Measurements from ENCODE around the gene NIPAL3.
"Not testable (repeated sequence)": the region's sequence is repeated elsewhere in the genome, so short reads cannot be mapped to it uniquely, and the experiment has no call there.

Gene NIPAL3

DNA sequence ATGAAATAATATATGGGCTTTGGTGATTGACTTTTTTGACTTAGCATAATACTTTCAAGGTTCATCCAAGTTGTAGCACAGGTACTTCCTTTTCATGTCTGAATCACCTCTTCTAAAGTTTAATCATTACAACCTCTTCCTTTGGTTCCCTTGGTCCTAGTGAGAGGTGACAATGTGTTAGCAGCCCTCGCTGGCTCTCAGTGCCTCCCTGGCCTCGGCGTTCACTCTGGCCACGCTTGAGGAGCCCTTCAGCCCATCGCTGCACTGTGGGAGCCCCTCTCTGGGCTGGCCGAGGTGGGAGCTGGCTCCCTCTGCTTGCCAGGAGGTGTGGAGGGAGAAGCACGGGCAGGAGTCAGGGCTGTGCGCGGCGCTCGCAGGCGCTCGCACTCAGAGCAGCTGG, 74.1 kb downstream of the NIPAL3 start:
- DNase-seq (ENCODE audit: low read depth, low spot score): no peak

DNA sequence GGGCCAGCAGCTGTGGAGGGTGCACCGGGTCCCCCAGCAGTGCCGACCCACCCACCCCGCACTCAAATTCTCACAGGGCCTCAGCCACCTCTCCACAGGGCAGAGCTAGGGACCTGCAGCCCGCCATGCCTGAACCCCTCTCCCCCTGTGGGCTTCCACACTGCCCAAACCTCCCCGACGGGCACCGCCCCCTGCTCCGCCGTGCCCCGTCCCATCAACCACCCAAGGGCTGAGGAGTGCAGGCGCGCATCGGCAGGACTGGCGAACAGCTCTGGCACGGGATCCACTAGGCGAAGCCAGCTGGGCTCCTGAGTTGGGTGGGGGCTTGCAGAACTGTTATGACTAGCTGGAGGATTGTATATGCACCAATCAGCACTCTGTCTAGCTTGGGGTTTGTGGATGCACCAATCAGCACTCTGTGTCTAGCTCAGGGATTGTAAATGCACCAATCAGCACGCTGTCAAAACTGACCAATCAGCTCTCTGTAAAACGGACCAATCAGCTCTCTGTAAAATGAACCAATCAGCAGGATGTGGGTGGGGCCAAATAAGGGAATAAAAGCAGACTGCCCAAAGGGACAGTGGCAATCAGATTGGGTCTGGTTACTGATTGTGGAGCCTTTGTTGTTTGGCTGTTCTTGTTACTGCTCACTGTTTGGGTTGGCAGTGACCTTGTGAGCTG, 74.6 kb downstream of the NIPAL3 start:
- DNase-seq (ENCODE audit: low read depth, low spot score): no peak

DNA sequence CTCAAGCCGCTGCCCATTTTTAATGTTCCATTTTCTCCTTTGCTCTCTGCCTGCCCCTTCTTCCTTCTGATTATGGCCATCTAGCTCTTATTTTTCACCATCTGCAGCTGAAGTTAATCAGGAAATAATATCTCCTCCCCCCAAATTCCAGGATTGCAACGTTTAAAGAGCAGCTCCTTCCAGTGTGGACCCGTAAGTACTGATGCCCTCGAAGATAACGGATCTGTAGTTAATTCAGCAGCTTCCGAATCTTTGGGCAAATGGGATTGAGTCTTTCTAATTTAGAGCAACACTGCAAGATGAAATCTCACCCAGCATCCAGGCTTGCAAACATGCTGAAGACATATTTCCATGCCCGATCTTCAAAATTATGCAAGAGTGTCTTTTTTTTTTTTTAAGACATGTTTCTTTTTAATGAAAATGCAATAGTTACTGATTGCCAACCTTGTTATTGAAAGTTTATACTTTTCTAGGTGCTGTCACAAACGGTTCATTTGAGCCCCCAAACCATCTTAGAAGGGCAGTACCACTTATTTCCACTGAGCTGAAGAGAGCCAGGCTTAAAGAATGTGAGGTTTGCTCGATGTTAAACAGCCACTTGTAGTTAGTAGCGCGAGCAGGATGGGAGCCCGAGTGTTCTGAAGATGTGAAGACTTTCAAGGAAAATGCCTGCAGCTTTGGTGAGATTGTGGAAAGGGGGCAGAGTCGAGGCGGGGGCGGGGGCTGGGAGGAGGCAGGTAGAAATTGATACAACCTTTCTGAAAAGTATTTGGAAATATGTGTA, 76.2 kb downstream of the NIPAL3 start:
- no peak for DNase-seq (ENCODE audit: low read depth, low spot score)

DNA sequence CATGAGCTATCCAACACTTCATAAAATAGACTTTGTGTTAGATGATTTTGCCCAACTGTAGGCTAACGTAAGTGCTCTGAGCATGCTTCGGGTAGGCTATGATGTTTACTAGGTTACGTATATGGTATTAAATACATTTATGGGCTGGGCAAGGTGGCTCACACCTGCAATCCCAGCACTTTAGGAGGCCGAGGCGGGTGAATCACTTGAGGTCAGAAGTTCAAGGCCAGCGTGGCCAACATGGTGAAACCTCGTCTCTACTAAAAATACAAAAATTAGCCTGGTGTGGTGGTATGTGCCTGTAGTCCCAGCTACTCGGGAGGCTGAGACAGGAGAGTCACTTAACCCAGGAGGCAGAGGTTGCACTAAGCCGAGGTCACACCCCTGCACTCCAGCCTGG, 77.3 kb downstream of the NIPAL3 start:
- not testable (repeated sequence) for DNase-seq (ENCODE audit: low read depth, low spot score)

DNA sequence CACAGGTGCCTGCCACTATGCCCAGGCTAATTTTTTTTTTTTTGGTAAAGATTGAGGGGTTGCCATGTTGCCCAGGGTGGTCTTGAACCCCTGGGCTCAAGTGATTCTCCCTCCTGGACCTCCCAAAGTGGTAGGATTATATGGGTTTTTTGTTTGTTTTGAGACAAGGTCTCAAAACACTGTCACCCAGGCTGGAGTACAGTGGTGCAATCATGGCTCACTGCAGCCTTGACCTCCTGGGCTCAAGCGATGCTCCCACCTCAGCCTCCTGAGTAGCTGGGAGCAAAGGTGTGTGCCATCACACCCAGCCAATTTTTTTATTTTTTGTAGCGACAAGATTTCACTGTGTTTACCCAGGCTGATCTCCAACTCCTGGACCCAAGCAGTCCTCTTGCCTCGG, 78.2 kb downstream of the NIPAL3 start:
- no peak for DNase-seq (ENCODE audit: low read depth, low spot score)

DNA sequence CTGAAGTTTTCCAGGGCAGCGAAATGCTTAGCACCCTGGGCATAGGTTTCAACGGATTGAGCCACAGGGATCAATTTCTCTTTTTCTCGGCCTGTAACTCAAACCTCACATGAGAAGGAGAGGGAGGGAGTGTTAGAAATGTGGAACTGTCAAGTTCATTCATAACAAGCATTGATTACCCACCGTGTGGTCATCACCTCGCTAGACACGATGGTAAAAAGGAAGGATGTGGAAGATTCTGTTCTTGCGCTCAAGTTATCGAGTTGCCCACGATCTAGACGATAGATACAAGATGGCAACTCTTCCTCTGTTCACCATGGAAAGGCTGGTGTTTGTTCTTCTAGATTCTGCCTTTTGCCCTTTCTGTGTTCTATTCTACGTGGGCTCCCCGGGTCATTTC, 83.0 kb downstream of the NIPAL3 start:
- no peak for DNase-seq (ENCODE audit: low read depth, low spot score)

DNA sequence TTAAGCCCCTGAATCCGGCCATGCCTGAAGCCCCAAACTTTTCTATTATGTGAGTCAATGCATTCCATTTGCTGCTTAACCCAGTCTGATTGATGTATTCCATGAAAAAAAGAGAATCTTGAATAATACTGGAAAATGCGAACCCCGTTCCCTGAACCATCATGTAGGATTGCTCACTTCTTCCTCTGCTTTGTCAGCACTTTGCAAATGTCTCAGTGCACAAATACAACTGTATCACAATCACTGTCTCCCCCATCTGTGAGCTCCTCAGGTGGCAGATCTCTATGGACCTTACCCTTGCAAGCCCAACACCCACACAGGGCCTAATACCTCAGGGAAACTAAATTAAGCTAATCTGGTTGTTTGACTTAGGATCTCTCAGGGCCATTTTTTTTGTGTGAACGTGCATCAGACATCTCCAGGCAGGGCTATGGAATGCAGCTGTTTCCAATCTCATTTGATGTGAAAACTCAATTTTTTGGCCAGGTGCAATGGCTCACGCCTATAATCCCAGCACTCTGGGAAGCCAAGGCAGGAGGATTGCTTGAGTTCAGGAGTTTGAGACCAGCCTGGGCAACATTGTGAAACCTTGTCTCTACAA, 84.9 kb downstream of the NIPAL3 start:
- no peak for DNase-seq (ENCODE audit: low read depth, low spot score)

DNA sequence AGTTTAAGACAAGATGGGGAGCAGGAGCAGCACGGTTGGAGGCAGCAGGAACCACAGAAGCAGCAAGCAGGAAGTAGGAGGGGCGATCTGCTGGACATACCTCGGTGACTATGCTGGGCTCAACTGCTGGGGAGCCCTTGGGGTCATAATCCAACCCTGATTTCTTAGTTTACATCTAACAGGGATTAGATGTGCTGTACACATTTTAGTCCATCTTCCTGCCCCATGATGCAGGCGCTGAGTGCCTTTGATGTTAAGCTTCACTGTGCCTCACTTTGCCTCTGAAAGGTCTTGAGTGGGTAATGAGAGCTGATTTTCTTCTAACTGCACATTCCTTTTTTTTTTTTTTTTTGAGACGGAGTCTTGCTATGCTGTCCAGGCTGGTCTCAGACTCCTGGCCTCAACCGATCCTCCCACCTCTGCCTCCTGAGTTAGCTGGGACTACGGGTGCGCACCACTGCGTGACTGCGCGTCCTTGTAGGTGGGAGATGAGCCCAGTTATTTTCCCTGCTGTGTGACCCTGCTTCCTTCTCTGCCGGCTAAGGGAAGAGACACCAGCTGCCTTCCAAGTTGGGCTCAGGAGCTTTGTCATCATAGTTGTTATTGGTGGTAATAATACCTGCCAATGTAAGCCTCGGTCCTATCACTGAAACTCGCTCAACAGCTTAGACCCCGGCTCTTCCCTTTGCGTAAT, 85.9 kb downstream of the NIPAL3 start:
- no peak for DNase-seq (ENCODE audit: low read depth, low spot score)

DNA sequence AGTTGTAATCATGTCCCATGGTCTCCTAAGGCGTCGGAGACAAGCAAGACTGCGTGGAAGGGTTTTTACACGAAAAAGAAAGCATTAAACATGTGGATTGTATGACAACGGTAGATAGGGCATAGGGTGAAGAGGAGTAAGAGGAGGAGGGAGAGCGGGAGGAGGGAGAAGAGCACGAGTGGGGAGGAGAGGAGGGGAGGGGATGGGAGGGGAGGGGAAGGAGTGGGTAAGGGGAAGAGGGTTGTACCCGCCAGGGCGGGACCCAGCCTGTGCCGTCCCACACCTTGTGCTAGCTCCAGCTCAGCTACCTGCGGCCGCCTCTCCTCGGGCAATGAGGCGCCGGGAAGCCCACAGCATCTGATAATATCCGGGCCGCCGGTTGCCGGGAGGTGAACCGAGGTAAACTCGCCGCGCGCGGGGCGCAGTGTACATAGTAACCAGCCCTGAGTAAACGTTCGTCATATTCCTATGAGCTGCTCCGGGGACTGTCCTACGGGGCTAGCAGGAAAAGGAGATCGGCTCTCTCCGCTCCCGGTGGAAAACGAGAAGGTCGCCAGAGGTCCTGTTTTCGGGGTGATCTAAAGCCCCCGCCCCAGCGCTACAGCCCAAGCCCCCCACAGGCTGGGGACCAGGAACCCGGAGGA, 86.6 kb downstream of the NIPAL3 start:
- no peak for DNase-seq (ENCODE audit: low read depth, low spot score)

DNA sequence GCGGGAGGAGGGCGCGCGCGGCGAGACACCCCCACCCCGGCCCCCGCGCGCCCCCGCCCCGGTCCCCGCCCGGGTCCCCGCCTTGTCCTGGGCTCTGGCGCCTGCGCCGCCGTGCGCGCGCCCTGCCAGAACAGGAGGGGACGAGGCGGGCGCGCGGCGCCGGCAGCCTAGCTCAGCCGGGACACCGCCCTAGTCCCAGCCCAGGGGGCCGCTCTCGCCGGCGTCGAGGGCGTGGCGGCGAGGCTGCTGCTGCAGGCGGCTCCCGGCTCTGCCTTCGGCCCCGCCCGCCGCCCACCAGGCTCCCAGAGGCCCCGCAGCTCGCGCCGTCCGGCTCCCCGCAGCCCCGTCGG, 87.1 kb downstream of the NIPAL3 start, which contains the start of gene RCAN3:
Gene RCAN3 (plus strand): TSS at position 128 of the 350 bp plus-strand sequence. CDS start 11,537 bp downstream, outside the sequence.
- DNase-seq (ENCODE audit: low read depth, low spot score): peak; percentile 54

DNA sequence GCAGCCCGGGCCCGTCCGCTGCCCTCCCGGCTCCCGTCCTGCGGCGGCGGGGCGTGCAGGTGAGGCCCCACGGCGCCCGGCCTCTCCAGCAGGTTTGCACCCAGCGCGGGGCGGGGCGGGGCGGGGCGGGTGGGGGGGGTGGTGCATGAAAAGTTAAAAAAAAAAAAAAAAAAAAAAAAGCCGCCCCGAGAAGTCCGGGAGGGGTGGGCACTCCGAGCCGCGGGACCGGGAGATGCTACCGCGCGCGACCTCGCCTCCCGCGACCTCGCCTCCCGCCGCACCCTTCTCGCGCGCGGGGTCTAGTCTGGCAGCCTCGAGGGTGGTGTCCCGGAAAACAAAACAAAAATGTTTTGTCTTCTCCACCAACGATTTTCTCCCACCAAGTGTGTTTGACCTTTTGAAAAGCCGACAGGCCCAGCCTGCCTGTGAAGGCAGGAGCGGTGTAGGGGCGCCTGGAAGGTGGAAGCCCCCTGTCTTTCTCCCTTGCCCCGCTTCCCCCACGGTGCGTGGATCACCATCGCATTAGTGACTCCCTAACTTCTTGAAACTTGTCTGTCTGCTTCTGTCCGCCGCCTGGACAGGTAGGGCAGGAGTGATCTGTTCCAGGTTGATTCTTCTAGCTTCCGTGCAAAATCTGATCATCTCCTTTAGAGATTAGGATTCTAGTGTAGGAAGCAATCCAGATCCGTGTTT, 87.6 kb downstream of the NIPAL3 start:
- DNase-seq (ENCODE audit: low read depth, low spot score): no peak

DNA sequence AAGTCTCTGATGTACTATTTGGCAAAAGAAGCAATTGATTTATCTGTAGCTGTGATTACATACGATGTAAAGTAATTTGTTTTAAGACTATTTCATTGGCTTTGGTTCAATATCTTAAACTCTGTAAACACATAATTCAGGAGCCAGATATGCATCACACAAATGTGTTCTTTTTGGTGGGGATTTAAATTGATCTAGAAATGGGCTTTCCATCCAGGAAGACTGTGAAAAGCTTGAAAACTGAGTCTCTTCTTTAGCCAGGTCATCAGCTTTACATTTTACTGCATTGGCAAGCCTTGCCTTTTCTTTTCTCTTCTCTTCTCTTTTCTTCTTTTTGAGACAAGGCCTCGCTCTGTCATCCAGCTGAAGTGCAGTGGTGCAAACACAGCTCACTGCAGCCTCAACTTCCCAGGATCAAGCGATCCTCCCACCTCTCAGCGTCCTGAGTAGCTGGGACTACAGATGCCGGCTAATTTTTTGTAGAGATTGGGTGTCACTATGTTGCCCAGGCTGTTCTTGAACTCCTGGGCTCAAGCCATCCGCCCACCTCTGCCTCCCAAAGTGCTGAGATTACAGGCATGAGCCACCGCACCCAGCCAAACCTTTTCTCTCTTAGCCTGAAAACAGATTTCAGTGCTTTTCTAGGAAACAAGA, 88.4 kb downstream of the NIPAL3 start:
- no peak for DNase-seq (ENCODE audit: low read depth, low spot score)

DNA sequence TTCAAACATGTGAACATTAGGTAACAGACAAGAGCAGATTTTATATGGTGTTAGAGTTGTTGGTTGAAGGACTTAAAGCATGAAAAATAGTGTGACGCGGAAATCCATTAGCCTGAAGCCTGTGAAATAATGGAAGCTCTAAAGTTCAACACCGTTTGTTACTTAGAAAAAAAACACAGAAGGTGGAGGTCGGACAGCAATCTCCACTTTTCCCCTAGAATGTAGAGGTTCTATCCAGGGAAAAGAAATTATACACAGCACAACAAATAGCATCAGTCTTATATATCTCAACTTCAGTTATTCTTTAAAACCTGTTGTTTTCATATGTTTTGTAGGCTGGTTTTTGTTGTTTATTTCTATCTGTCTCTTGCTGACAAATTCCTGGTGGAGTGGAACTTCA, 89.0 kb downstream of the NIPAL3 start:
- DNase-seq (ENCODE audit: low read depth, low spot score): no peak

DNA sequence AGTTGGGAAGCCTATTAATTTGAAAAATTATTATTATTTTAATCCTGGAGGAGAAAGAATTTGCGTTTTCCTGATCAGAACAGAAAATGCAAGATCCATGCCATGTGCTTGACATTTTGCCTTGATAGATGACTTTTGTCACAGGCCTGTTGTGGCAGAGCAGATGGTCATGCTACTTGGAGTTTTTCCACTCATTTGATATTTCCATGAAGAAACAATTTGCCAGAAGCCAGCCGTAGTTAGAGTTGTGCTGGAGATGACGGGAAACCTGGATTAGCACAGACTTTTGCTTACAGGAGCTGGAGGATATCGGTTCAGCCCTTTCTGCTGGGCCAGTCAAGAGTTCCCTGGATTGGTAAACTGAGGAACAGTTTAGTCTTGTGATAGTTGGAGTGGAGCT, 90.2 kb downstream of the NIPAL3 start:
- no peak for DNase-seq (ENCODE audit: low read depth, low spot score)

DNA sequence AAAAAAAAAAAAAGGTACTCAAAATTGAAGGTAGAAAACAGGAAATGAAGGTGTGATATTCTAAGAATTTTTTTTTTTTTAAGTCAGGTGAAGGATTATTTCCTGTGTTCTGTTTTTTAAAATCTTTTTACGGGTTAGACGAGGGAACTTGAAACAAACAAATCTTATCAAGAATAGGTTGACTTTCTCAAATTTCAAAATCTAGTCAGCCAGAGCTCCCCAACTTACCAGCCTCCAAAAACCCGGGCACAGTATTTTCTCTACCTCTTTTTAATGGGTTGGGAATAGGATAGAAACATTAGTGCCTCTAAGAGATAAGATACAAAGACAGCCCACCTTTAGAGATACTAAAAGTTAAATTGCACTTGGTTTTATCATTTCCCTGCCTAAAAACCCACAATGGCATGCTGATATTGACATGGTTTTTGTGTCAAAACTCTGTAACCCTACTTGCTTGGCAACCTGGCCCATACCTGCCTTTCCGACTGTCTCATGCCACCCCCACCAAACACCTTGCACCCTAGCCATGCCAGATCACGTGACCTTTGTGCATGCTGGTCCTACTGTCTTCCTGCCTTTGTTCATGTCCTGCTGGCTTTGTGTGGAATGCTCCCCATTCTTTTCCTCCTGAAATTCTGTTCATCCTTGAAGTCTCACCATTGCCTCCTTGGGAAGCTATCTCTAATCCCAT, 91.2 kb downstream of the NIPAL3 start:
- DNase-seq (ENCODE audit: low read depth, low spot score): no peak

DNA sequence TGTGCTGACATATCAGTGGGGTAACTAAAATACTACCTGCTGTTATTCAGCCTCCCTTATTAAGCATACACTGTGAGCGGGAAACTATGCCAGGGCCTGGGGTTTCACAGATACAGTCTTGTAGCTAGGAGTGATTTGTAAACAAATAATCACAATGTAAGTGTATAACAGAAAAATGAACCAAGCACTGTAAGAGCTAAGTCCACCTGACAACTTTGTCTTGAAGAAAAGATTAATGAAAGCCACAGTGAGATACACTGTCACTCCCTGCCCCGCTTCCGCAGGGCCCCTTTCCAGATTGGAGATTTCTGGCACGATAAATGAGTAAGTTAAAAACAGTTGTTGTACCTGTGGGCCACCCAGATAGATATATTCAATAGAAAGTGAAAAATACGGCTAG, 91.8 kb downstream of the NIPAL3 start:
- DNase-seq (ENCODE audit: low read depth, low spot score): no peak

DNA sequence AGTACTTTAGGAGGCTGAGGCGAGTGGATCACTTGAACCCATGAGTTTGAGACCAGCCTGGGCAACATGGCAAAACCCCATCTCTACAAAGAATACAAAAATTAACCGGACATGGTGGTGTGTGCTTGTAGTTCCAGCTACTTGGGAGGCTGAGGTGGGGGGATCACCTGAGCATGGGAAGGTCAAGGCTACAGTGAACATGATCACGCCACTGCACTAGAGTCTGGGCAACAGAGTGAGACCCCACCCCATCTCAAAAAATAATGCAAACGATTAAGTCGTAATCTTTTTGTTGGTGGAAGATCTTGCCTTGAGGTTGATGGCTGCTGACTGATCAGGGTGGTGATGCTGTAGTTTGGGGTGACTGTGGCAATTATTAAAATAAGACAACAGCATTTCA, 93.3 kb downstream of the NIPAL3 start:
- no peak for DNase-seq (ENCODE audit: low read depth, low spot score)

DNA sequence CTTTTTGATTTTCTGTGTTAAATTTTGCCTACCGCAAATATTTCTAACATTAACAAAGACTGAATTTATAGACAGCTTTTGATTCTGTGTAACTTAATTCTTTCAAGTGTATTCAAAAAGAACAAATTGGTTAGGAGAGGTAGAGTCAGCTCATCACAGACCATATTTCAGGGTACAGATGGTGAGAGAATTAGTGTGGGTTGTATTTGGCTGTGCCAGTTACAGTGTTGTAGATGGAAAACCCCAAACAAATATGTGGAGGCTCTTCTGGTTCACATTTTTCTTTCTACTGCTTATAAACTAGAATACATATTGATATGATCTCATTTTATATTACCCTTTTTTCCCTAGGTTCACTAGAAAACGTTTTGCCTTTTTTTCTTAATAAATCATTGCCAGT, 98.1 kb downstream of the NIPAL3 start:
- no peak for DNase-seq (ENCODE audit: low read depth, low spot score)

DNA sequence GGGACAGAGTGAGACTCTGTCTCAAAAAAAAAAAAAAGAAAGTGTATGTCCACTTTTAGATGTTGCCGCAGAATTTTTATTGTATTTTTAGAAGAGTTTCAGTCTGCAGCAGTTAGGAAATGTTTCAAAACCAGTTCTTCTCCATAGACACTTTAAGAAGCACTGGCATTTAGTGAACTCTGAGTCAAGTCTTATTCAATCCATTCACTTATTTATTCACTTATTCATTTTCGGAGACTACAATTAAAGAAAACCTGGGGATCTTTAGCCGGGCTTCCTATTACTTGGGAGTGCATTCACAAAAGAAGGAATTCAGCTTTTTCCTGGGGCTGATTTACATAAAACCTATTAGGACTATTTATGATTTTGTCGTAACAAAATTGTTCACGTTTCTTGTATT, 99.3 kb downstream of the NIPAL3 start:
- no peak for DNase-seq (ENCODE audit: low read depth, low spot score)

DNA sequence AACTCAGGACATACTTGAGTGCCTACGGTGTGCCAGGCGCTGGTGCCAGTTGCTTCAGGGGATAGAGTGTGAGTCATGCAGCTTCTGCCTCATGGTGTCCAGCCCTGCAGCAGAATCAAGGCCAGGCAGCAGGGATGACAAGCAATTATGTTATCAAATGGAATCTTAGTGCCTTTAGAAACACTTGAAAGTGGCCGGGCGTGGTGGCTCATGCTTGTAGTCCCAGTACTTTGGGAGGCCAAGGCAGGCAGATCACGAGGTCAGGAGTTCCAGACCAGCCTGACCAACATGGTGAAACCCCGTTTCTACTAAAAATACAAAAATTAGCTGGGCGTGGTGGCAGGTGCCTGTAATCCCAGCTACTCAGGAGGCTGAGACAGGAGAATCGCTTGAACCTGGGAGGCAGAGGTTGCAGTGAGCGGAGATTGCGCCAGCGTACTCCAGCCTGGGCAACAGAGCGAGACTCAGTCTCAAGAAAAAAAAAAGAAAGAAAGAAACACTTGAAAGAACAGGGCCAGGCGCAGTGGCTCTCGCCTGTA, 100.1 kb downstream of the NIPAL3 start:
- not testable (repeated sequence) for DNase-seq (ENCODE audit: low read depth, low spot score)
